ENCODE measurements around the gene BCAN.

GRCh38 chr1:156623946-156624813 lies 17.7 kb upstream of the BCAN start:
- TF ChIP-seq ELK1 (IDR thresholded peaks at IDR 0.05; ENCODE audit: borderline replicate concordance, low read depth, low read length) (no peak), CTCF (conservative IDR thresholded peaks at IDR 0.05; ENCODE audit: low read depth, low read length) (peak; percentile 42), SMC3 (IDR thresholded peaks at IDR 0.05; ENCODE audit: low read depth, low read length) (0 out of 2 replicates have a peak, but pooled peaks have one; percentile 27), FOS (IDR thresholded peaks at IDR 0.05; ENCODE audit: low read depth, low read length) (no peak), CEBPB (IDR thresholded peaks at IDR 0.05; ENCODE audit: low read depth, low read length) (no peak)

All from IMR-90 (cell line).